NCI-H526 treated with DMSO at 0.1 percent for 48 hours (cell line): ENCODE measurements around the gene PPP6R1.
"Not testable (repeated sequence)": the region's sequence is repeated elsewhere in the genome, so short reads cannot be mapped to it uniquely, and the experiment has no call there.

Experiments used
- DNase-seq: peaks from one replicate; lab custom pipeline; 2025; lab: John Stamatoyannopoulos, UW

Gene PPP6R1

DNA sequence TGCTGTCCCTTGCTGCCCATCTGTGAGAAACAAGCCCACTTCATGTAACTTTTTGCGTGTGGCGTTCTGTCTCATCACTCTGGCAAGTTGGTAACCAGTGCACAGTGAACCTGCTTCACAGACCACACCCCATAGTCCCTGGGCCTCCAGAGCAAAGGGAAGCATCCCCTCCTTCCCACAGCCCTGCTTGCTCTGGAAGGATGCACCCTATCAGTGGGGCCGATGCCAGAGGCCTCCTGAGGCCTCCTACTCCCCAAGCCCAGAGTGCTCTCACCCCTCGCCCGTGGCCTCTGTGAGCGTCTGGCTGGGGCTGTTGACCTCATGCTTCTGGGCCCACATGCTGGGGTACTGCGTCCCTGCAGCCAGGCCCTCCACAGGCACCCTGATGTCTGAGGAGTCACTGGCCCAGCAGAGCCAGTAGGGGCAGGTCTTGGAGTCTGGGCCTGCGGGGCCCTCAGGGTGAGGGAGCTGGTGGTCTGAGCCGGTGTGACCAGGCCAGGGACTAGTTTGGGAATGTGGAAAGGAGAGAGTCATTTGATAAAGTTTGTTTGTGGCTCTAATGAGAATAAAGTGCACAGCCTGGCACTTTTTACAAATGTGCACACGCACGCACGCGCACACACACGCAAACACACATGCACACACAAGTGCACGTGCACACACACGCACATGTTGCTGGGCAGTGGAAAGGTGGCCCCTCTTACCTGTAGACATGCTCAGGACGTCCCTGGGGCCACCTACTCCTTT, 35.4 kb downstream of the PPP6R1 start:
- DNase-seq = no peak

DNA sequence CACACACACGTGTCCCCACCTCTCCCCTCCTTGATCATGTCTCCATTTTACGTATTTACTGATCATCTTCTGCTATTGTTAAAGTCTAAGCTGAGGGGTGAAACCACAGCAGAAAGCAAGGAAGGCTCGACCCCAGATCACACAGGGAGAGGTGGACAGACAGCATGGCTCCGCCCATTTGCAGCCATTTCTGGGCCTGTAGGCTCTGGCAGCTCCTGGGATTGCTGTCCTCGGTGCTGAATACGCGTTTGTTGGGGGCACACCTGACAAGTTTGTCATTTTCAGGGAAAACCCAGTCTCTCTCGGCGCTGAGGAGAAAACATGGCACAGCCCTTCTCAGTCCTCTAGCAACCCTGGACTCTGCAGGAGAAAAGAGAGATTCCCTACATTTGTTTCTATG, 38.3 kb downstream of the PPP6R1 start:
- DNase-seq = no peak

DNA sequence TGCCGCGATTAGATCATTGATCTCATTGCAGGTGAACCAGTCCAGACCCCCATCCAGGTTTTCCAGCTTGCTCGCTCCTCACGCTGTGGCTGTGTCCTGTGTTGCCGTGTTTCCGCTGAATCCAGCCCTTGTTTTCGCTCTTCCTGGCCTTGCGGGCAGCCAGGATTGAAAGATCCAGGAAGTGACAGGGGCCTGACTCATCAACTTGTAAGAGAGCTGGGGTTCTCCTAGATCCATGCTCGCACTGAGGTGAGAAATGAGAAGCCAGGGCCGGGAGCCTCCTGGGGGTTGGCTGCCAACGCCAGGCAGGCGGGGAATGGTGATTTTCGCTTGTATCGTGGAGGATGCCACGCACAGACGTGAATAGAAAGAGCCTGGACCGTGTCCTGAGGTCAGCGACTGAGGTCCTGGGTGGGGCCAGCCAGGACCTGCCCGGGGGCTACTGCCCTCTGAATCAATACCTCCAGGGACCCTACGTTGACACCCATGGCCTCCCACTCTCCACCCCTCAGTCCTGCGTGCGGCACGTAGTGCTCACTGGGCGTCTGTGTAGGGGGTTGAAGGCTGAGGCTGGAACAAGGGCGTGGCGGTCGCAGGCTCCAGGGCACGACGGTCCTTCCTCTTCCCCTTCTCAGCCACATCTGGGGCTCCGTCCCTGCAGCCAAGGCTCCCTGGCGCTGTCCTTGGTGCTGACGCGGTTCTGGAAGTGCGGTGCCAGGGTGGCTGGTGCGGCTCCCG, 42.2 kb downstream of the PPP6R1 start:
- peak; percentile 95 for DNase-seq

DNA sequence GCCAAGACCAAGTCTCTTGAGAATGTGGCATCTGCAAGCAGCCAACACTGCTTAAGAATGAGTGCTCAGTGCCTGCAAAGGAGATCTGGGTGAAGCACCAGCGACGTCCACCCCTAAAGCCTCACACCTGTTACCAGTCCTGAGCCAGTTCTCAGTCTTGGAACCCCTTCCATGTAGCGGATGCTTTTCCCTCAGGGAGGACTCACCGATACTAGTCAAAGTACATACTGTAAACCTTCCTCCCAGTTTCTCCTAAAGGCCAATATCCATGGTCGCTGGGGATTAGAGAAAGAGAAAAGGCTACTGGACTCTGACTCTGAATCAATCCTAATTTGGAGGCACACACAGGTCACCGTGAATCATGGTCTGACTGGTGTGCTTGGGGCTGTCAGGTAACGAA, 45.3 kb downstream of the PPP6R1 start:
- no peak for DNase-seq

DNA sequence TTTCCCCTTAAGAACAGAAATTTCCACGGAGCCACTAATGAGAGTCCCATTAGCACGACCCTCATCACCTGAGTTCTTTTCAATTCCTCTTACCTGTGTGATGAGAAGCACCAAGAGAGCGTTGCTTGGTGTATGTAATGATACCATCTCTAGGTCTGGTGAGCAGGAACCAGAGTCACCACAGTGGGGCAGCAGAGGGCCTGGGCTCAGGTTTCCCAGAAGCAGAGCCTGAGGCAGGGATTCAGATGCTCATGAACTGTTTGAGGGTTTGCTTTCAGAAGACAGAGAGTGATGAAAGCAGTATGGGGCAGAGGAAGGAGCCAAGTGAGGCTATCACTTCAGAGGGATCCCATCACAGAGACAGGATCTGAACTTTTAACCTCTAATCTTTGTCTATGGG, 46.4 kb downstream of the PPP6R1 start:
- no peak for DNase-seq

DNA sequence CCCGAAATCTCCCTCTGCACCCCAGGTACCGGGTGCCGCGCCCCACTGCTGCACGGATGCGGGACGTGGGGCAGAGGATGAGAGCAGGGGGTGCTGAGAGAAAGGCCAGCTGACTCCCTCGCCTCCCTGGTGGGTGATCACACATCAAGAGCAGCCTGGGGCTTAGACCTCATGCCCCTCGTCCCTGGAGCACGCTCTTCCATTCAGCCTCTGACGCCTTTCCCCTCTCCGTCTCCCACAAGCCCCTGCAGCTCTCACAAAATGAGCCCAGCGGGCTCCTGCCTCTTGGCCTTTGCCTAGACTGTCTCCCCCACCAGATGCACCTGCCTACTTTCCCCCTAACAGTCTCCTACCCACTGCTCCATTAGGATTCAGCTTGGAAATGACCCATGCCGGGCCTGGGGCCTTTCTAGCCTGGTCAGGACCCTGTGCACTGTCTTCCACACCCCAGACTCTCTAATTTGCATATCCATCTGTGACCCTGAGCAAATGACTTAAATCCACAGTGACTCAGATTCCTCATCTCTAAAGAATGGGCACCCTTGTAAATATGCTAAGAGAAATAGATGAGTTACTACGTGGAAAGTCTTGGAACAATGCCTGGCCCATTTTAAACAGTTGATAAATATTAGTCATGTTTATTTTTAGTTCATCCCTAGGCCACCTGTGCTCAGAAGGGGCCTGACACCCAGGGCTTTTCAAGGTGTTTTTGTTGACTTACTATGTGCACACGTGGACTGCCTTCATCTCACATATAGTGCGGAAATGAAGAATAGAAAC, 48.9 kb downstream of the PPP6R1 start:
- no peak for DNase-seq

DNA sequence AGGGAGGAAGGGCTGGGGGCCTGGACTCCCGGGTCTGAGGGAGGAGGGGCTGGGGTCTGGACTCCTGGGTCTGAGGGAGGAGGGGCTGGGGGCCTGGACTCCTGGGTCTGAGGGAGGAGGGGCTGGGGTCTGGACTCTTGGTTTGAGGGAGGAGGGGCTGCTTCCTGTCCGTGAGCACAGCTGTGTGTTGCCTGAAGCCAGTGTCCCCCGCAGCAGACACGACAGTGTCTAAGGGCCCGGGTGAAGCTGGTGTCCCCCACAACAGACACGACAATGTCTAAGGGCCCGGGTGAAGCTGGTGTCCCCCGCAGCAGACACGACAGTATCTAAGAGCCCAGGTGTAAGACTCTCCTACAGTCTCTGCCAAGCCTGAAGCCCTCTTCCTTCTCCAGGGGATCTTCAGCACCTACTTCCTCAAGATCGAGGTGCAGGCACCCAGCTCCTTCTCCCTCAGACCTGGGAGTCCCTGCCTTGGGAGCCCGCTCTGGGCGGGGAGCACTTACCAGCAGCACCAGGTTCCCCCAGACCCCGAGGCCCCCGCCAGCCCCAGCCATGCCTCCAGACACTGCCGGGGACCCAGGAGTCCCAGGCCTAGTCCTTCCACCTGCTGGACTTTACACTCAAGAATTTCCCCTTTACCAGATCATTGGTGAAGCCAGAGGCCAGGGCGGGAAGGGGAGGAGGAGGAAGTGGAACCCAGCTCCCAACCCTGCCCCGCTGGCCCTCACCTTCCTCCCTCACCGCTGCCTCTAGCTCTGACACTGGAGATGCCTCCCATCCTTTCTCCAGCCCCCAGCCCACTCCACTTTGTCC, 49.7 kb downstream of the PPP6R1 start, which contains the start of gene PTPRH:
PTPRH (minus strand) TSS at position 622 of the 813 bp plus-strand sequence; CDS start at position 554, 68 bp downstream.
- no peak for DNase-seq

DNA sequence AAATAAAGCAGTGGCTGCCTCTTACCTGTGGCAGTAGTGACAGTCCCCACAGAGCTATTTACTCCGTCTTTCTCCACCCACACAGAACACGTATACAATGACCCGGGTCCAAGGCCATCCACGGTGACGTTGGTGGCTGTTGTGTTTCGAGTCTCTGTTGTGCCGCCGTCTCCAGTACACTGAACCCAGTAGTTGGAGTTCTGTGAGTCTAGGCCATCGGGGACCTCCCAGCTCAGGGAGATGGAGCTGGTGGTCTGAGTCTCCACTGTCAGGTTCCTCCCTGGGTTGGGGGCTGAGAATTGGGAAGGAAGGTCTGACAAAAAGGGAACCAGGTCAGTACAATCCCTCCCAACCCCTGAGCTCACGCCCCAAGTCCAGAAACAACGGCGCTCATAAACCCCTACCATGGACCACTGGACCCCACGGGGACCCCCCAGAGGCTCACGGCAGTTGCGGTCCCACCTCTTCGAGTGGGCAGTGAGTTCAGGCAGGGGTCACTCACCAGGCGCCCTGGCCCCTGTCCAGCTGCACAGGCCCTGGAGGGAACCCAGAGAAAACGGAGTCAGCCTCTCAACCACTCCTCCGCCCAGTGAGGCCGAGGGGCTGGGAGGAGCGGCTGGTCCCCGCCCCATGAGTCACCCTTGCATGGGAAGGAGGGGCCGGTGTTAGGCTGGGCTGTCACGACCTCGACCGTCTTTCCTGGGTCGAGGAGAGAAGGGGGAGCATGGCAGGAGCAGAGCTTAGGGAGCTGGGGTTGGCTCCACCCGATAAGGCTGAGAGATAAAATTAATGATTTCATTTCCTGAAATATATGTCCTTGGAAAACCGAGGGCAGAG, 51.9 kb downstream of the PPP6R1 start:
- DNase-seq = no peak

DNA sequence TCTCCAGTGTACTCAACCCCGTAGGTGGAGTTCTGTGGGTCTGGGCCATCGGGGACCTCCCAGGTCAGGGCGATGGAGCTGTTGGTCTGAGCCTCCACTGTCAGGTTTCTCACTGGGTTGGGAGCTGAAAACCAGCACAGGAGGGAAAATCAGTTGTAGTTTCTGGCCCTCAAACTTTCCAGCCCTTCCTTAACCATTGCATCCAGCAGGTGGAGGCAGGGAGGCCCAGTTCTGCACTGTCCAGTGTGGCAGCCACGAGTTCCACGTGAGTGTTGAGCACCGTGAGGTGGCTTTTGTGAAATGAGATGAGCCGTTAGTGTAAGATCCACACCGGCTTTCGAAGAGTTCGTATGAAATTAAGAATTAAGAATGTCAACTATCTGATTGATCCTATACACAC, 56.6 kb downstream of the PPP6R1 start:
- not testable (repeated sequence) for DNase-seq

DNA sequence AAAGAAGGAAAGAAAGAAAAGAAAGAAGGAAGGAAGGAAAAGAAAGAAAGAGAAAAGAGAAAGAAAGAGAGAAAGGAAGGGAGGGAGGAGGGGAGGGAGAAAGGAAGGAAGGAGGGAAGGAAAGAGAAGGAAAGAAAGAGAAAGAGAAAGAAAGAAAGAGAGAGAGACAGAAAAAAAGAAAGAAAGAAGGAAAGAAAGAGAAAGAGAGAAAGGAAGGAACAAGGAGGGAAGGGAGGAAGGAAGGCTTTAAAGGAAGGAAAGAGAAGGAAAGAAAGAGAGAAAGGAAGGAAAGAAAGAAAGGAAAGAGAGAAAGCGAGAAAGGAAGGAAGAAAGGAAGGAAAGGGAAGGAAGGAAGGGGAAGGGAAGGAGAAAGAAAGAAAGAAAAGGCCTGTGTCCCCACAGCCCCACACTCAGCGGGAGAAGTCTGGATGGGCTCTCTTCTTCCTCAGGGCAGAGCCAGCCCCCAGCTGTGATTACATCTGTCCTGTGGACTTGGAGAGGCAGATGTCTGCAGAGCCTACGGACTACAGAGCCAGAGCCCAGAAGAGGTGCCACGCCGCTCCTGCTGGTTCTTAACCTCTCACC, 59.1 kb downstream of the PPP6R1 start:
- no peak for DNase-seq

DNA sequence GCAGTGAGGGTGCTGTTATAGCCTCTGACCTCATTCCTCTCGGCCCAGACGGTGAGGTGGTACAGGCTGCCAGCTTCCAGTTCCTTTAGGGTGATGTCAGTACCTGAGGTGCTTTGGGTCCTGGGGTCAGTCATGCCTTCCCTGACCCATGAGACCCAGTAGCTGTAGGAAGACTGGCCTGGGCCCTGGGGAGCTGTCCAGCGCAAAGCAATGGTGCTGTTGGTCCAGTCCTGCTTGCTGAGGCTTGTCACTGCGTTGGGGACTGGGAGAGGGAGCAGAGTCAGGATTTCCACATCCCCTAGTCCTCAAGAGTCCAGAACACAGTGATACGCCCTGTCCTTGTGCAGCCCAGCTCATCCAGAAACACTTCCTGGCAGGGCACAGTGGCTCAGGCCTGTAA, 60.2 kb downstream of the PPP6R1 start:
- no peak for DNase-seq

DNA sequence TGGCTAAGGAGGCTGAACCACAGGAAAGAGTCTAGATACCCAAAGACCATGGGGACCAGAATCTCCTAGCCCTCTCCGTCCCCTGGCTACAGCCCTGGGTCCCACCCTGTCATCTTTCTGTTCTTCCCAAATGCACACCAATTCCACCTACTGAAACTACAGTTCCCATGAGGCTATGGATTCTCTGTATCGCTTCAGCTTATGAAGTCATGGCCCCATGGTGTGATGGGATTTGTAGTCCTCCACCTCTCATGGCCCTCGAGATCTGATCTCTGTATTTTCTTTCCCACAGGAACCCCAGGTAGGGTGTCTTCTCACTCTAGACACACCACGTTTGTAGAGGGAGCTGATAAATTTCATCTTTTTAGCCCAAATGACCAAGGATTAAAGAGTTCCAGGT, 61.3 kb downstream of the PPP6R1 start:
- no peak for DNase-seq

DNA sequence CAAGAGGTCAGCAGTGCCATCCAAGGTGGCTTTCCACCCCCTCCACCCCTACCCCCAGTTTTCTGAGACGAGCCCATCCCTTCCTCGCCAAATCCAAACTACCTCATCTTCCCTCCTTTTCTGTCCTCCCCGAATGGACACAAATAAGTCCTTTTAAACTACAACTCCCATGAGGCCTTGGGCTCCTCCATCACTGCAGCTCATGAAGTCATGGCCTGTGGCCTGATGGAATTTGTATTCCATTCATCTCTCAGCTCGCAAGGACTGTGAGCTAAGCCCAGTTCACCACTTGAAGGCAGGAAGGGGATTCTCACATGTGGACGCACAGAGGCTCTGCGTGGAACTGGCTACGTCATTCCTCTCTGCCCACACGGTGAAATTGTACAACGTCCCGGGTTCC, 62.0 kb downstream of the PPP6R1 start:
- no peak for DNase-seq

DNA sequence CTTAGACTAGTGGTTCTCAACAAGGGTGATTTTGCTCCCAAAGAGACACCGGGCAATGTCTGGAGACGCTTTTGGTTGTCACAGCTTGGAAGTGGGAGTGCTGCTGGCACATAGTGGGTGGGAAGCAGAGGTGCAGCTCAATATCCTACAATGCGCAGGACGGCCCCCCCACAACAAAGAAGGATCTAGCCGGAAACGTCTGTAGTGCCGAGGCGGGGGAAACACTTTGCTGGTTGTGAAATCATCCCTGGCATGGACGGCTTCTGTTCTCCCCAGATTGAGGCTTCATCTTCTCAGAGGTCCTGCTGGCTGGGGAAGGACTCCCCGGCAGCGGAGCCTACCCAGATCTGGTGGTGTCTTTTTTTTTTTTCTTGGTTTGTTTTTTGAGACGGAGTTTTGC, 65.3 kb downstream of the PPP6R1 start:
- no peak for DNase-seq

DNA sequence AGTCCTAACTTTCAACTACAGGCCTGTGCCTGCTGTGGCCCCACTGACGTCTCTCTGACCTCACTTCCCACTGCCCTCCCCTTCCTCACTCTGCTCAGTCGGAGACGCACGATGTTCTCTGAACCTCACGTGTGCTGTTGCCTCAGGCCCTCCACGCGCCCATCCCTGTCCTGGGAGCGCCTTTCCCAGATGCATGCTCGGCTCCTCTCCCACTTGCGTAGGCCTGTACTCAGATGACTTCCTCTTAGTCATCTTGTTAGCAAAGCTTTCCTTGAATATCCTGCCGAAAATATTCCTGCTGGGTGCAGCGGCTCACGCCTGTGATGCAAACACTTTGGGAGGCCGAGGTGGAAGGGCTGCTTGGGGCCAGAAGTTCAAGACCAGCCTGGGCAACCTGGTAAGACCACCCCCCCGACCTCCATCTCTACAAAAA, 69.4 kb downstream of the PPP6R1 start:
- no peak for DNase-seq

DNA sequence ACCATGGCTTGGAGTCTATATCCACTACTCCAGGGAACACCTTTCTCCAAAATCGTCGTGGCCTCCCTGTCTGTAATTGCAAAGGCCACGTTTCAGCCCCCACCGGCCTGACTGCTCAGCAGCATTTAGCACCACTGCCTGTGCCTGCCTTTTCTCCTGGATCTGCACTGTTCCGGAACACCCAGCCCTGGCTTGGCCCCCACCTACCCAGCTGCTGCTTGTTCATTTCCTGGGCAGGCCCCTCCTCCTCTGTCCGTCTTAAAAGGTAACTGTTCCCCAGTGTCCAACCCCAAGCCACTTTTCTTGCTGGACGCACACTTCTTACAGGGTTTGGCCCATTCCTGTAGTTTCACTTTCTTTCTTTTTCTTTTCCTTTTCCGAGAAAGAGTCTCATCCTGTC, 70.2 kb downstream of the PPP6R1 start:
- DNase-seq = no peak

DNA sequence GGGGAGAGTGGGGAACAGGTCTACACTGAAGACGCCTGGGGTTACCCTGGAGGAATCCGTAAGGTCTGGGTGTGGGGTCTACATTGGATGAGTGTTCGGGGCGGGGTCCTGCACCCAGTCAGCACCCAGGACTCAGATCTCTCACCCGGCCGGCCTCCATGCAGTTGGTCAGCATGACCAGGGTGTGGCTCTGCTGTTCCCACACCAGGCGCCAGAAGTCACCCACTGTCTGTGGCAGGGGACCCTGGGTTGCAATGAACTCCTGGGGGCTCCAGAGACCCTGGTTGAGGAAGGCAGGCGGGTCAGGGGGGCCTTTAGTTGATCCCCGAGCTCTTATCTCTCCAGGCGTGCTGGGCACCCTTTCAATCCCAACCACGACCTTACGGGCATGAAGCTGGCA, 72.7 kb downstream of the PPP6R1 start:
- no peak for DNase-seq

DNA sequence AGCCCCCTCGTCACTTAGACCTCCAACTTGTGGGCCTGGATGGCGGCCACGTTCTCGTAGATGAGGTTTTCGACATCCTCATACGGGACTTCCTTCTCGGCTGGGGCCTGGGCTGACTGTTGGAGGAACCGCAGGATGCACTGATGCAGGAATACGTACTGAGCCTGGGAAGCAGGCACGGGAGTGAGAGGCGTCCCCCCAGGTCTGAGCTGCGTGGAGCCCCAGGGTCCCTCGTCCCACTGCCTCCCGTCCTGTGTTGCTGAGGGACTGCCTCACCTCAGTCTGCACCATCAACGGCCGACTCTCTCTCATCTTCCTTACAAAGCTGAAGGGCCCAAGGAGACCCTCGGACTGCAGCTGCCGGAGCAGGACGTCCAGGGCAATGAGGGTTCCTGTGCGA, 77.1 kb downstream of the PPP6R1 start:
- DNase-seq = no peak
